RWPE1 (cell line): ENCODE data around the gene GPR137.

Experiments used
- CTCF ChIA-PET: fragments of 350-600 bp; sonication (Branson Sonifier 250); formaldehyde crosslinking; extraction: SDS; loops from one replicate; lab custom pipeline; 2021; lab: Yijun Ruan, JAX
- POLR2A ChIA-PET: fragments of 400-600 bp; formaldehyde crosslinking; extraction: SDS; loops from one replicate; lab custom pipeline; 2020; ENCODE audit warnings: antibody characterized with exemption; ENCODE audit not compliant: low non-redundant PET; lab: Yijun Ruan, JAX
- DNase-seq: peaks from one replicate; pipeline ENCODE4 v3.0.0; 2012; ENCODE audit warnings: low spot score
- H3K27ac ChIP-seq: fragments of 450-650 bp; 2 replicates; pipeline ENCODE4 v1.5.1; 2017
- TF ChIP-seq, protein P1 (sequence below): fragments of 450-650 bp; conservative IDR thresholded peaks from 2 replicates; pipeline ENCODE4 v1.5.1; 2017; ENCODE audit warnings: low read depth, mild to moderate bottlenecking

GPR137 gene

GRCh38 chr11:64262271-64263002, 23.2 kb upstream of the GPR137 start:
- TF ChIP-seq, protein P1, sequence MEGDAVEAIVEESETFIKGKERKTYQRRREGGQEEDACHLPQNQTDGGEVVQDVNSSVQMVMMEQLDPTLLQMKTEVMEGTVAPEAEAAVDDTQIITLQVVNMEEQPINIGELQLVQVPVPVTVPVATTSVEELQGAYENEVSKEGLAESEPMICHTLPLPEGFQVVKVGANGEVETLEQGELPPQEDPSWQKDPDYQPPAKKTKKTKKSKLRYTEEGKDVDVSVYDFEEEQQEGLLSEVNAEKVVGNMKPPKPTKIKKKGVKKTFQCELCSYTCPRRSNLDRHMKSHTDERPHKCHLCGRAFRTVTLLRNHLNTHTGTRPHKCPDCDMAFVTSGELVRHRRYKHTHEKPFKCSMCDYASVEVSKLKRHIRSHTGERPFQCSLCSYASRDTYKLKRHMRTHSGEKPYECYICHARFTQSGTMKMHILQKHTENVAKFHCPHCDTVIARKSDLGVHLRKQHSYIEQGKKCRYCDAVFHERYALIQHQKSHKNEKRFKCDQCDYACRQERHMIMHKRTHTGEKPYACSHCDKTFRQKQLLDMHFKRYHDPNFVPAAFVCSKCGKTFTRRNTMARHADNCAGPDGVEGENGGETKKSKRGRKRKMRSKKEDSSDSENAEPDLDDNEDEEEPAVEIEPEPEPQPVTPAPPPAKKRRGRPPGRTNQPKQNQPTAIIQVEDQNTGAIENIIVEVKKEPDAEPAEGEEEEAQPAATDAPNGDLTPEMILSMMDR: no peak
- POLR2A ChIA-PET: no interaction called here
- DNase-seq: no peak
- peak overlapping the region; percentile 99 for H3K27ac ChIP-seq
- CTCF ChIA-PET: interaction anchor here (0.5 to 1.8 kb wide), 4 partner anchors 11 to 39 kb away, joined by 3 to 6 read pairs (median 5); partner anchors contain the start of gene PLCB3

- POLR2A ChIA-PET: no interaction called here
- CTCF ChIA-PET: interaction anchor here (0.6 to 1.8 kb wide), 4 partner anchors 11 to 33 kb away, joined by 4 to 6 read pairs (median 5); partner anchors contain the start of gene PLCB3
- peak overlapping the region; percentile 99 for H3K27ac ChIP-seq
- DNase-seq: no peak
- TF ChIP-seq, protein P1: no peak
These were observed 22.4 kb upstream of the GPR137 start for GRCh38 chr11:64263021-64263946.

GRCh38 chr11:64263947-64264317, 21.7 kb upstream of the GPR137 start:
- ChIA-PET POLR2A (interaction anchor here (1.0 kb wide), 1 partner anchor 17 kb away, joined by 3 read pairs; the partner anchor contains the start of gene PPP1R14B), CTCF (interaction anchor here (0.6 to 1.8 kb wide), 5 partner anchors 12 to 1714 kb away, joined by 3 to 6 read pairs (median 4); partner anchors contain the start of gene PLCB3)
- TF ChIP-seq, protein P1: no peak
- H3K27ac ChIP-seq: peak overlapping the region; percentile 99
- DNase-seq: no peak

DNA sequence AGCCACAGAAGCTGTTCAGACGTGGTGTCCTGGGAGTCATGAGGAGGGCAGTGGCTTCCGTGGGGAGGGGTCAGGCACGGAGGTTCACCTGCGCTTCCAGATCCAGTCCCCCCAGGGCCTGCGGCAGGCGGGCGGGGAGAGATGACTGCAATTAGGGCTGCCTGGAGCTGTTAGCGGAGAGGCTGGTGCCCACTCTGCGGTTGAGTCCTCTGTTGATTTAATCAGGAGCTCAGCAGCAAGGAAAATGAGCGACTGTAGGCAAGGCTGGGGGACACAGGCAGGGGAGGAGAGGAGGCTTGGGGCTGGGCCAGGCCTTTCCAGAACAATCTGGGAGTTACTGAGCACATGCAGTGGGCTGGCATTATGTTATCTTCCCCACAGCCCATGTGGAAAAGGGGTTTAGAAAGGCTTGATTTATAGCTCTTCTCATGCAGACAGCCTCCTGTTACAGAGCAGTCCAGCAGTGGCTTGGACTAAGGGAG, 21.2 kb upstream of the GPR137 start:
- TF ChIP-seq, protein P1: no peak
- POLR2A ChIA-PET: interaction anchor here (1.0 kb wide), 1 partner anchor 18 kb away, joined by 3 read pairs; the partner anchor contains the start of gene PPP1R14B
- peak overlapping the region; percentile 99 for H3K27ac ChIP-seq
- CTCF ChIA-PET: interaction anchor here (0.6 to 1.8 kb wide), 6 partner anchors 13 to 1715 kb away, joined by 3 to 6 read pairs (median 4); partner anchors contain the start of gene PLCB3
- no peak for DNase-seq

DNA sequence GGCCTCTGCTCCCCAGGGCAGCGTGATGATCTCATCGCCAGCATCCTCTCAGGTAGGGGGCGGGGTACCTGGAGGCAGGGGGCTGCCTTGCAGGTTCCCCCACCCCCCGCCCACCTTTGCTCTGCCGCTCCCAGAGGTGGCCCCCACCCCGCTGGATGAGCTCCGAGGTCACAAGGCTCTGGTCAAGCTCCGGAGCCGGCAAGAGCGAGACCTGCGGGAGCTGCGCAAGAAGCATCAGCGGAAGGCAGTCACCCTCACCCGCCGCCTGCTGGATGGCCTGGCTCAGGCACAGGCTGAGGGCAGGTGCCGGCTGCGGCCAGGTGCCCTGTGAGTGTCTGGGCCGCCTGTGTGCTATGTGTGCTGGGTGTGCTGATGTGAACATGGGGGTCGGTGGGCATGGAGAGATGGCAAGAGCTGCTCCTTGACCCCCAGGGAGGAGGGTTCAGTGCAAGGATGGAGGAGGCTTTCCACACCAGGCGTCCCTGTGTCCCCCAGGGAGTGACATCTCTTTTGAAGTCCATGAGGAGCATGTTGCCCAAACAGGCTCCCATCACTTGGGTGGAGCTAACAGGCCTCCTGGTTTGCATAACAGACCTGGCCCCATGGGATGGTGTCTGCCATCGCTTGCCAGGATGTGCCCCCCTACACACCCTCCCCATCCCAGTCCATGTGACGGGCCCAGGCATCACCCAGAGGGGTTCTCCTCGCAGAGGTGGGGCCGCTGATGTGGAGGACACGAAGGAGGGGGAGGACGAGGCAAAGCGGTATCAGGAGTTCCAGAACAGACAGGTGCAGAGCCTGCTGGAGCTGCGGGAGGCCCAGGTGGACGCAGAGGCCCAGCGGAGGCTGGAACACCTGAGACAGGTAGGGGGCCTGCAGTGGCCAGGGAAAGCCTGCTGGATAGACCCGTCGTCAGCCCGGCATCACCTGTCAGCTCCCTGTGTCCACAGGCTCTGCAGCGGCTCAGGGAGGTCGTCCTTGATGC, 20.2 kb upstream of the GPR137 start:
- TF ChIP-seq, protein P1: no peak
- ChIA-PET POLR2A (interaction anchor here (0.9 to 1.0 kb wide), 2 partner anchors 12 to 19 kb away, joined by 3 to 6 read pairs; partner anchors contain the start of gene PPP1R14B), CTCF (interaction anchor here (0.6 to 1.0 kb wide), 6 partner anchors 14 to 84 kb away, joined by 3 to 5 read pairs (median 4); no protein-coding TSS in a partner anchor)
- peak overlapping the region; percentile 99 for H3K27ac ChIP-seq
- no peak for DNase-seq
